K562 (cell line): ENCODE results near the gene CYP46A1.

Experiments used
- BCOR ChIP-seq: fragments of 450-650 bp; IDR thresholded peaks from 2 replicates; pipeline ENCODE4 v1.6.1; 2016
- CBX8 ChIP-seq: fragments of 200-600 bp; sonication (generic); IDR thresholded peaks from 2 replicates; pipeline ENCODE4 v1.6.1; 2012; ENCODE audit warnings: borderline replicate concordance, mixed run types, low read depth, mild to moderate bottlenecking, moderate library complexity, mixed read lengths, low read length, control low read depth, inconsistent platforms; ENCODE audit not compliant: poor library complexity, severe bottlenecking; ENCODE audit errors: extremely low read depth
- CTCF ChIP-seq, 3 experiments: IDR thresholded peaks in 2 of 3; conservative IDR thresholded peaks in 1 of 3; 2 replicates each; pipeline ENCODE4 v1.5.1; 2011 to 2012; ENCODE audit warnings: low read length in 3 of 3, mild to moderate bottlenecking in 3 of 3, control low read depth in 2 of 3, improper control_type of control experiment in 1 of 3, inconsistent platforms in 1 of 3, low read depth in 1 of 3, mixed read lengths in 1 of 3, moderate library complexity in 1 of 3; ENCODE audit not compliant: insufficient read depth in 2 of 3
- HDAC2 ChIP-seq: fragments of 450-650 bp; IDR thresholded peaks from 2 replicates; pipeline ENCODE4 v1.6.1; 2016; ENCODE audit warnings: mild to moderate bottlenecking
- IRF1 ChIP-seq: sonication (generic); formaldehyde crosslinking; IDR thresholded peaks from 2 replicates; pipeline ENCODE4 v1.8.0; 2022; ENCODE audit warnings: missing genetic modification reagents, mild to moderate bottlenecking, borderline replicate concordance
- KAT8 ChIP-seq: fragments of 450-650 bp; IDR thresholded peaks from 2 replicates; pipeline ENCODE4 v1.6.1; 2016; ENCODE audit warnings: low read depth, mild to moderate bottlenecking
- KDM4B ChIP-seq, 2 experiments: fragments of 450-650 bp in 1 of 2; sonication (generic) in 1 of 2; IDR thresholded peaks; 2 replicates each; pipeline ENCODE4 v1.6.1; 2016 to 2017; ENCODE audit warnings: borderline replicate concordance in 2 of 2, antibody characterized with exemption in 1 of 2, low read depth in 1 of 2, mild to moderate bottlenecking in 1 of 2
- POLR2A ChIP-seq: fragments of 450-650 bp; conservative IDR thresholded peaks from 2 replicates; pipeline ENCODE4 v1.6.1; 2016
- ZNF121 ChIP-seq: sonication (generic); formaldehyde crosslinking; conservative IDR thresholded peaks from 2 replicates; pipeline ENCODE4 v1.8.0; 2022; ENCODE audit warnings: missing genetic modification reagents

GRCh38 chr14:99744873-99745224 lies 60.8 kb downstream of the CYP46A1 start:
- TF ChIP-seq ZNF121 (CRISPR knock-in tag), result no peak
- no peak for TF ChIP-seq CTCF (IDR thresholded peaks at IDR 0.05 in 2 of 3, conservative IDR thresholded peaks at IDR 0.05 in 1 of 3; ENCODE audit: insufficient read depth in 2 of 3, low read depth in 1 of 3, low read length in 3 of 3)
- no peak for TF ChIP-seq POLR2A
- TF ChIP-seq HDAC2, result no peak
- TF ChIP-seq CBX8, result no peak
- no peak for TF ChIP-seq KAT8
- no peak for TF ChIP-seq KDM4B (IDR thresholded peaks at IDR 0.05; ENCODE audit: borderline replicate concordance in 2 of 2, low read depth in 1 of 2)
- TF ChIP-seq BCOR, result no peak
- no peak for TF ChIP-seq IRF1 (CRISPR knock-in tag)
